ENCODE measurements around the gene NGRN. TPM values are rescaled to one million over a fixed set of nuclear protein-coding genes. Genes with fewer than 3 reads are reported as not detected.

Gene NGRN
- total RNA-seq, 1 donor from 2014 or later: 156 TPM

DNA sequence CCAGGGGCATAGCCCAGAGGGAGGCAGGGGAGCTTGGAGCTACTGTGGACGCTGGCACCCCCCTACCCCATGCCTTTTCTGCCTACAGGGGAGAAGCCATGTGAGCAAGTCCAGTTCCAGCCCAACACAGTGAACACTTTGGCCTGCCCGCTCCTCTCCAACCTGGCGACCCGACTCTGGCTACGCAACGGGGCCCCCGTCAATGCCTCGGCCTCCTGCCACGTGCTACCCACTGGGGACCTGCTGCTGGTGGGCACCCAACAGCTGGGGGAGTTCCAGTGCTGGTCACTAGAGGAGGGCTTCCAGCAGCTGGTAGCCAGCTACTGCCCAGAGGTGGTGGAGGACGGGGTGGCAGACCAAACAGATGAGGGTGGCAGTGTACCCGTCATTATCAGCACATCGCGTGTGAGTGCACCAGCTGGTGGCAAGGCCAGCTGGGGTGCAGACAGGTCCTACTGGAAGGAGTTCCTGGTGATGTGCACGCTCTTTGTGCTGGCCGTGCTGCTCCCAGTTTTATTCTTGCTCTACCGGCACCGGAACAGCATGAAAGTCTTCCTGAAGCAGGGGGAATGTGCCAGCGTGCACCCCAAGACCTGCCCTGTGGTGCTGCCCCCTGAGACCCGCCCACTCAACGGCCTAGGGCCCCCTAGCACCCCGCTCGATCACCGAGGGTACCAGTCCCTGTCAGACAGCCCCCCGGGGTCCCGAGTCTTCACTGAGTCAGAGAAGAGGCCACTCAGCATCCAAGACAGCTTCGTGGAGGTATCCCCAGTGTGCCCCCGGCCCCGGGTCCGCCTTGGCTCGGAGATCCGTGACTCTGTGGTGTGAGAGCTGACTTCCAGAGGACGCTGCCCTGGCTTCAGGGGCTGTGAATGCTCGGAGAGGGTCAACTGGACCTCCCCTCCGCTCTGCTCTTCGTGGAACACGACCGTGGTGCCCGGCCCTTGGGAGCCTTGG, 37.4 kb upstream of the NGRN start:
- Mint-ChIP-seq H3K36me3 (ENCODE audit: unreplicated experiment) (peaks cover 9% of the 10 kb centered on the region), H3K9me3 (ENCODE audit: unreplicated experiment) (peaks cover 8% of the 10 kb centered on the region), H3K4me1 (ENCODE audit: low read depth, unreplicated experiment) (peaks cover 15% of the 10 kb centered on the region), H3K27me3 (ENCODE audit: unreplicated experiment) (peaks cover 6% of the 10 kb centered on the region), H3K4me3 (ENCODE audit: unreplicated experiment) (no peak overlapping the region), H3K27ac (ENCODE audit: unreplicated experiment) (no peak overlapping the region)
- DNase-seq: no peak
- TF ChIP-seq, protein P1, sequence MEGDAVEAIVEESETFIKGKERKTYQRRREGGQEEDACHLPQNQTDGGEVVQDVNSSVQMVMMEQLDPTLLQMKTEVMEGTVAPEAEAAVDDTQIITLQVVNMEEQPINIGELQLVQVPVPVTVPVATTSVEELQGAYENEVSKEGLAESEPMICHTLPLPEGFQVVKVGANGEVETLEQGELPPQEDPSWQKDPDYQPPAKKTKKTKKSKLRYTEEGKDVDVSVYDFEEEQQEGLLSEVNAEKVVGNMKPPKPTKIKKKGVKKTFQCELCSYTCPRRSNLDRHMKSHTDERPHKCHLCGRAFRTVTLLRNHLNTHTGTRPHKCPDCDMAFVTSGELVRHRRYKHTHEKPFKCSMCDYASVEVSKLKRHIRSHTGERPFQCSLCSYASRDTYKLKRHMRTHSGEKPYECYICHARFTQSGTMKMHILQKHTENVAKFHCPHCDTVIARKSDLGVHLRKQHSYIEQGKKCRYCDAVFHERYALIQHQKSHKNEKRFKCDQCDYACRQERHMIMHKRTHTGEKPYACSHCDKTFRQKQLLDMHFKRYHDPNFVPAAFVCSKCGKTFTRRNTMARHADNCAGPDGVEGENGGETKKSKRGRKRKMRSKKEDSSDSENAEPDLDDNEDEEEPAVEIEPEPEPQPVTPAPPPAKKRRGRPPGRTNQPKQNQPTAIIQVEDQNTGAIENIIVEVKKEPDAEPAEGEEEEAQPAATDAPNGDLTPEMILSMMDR (IDR thresholded peaks at IDR 0.05; ENCODE audit: partially characterized antibody, unreplicated experiment): no peak

DNA sequence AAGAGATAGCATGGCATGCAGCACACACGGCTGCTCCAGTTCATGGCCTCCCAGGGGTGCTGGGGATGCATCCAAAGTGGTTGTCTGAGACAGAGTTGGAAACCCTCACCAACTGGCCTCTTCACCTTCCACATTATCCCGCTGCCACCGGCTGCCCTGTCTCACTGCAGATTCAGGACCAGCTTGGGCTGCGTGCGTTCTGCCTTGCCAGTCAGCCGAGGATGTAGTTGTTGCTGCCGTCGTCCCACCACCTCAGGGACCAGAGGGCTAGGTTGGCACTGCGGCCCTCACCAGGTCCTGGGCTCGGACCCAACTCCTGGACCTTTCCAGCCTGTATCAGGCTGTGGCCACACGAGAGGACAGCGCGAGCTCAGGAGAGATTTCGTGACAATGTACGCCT, 36.5 kb upstream of the NGRN start:
- H3K4me1 Mint-ChIP-seq (ENCODE audit: low read depth, unreplicated experiment): peaks cover 11% of the 10 kb centered on the region
- peaks cover 8% of the 10 kb centered on the region for H3K9me3 Mint-ChIP-seq (ENCODE audit: unreplicated experiment)
- TF ChIP-seq, protein P1 (IDR thresholded peaks at IDR 0.05; ENCODE audit: partially characterized antibody, unreplicated experiment): no peak
- no peak overlapping the region for H3K4me3 Mint-ChIP-seq (ENCODE audit: unreplicated experiment)
- peaks cover 6% of the 10 kb centered on the region for H3K27me3 Mint-ChIP-seq (ENCODE audit: unreplicated experiment)
- DNase-seq: no peak
- peaks cover 9% of the 10 kb centered on the region for H3K36me3 Mint-ChIP-seq (ENCODE audit: unreplicated experiment)
- H3K27ac Mint-ChIP-seq (ENCODE audit: unreplicated experiment): no peak overlapping the region

DNA sequence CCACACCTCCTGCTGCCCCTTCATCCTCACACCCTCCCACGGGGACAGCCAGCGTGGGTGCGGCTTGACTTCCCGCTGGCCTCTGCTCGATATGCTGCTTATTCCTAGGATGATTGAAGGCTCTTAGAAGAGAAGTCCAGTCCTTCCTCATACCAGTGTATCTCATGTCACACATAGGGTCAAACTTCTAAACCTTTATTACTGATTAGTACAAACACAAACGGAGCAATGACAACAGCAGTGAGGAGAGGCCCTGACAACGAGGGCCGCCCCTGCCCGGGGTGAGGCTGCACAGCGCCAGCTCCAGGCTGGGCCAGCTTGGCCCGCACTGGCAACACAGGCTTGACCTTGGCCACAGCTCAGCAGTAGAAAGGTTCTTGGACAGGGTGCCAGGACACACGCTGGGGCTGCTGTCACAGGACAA, 35.4 kb upstream of the NGRN start:
- peaks cover 11% of the 10 kb centered on the region for H3K27me3 Mint-ChIP-seq (ENCODE audit: unreplicated experiment)
- H3K9me3 Mint-ChIP-seq (ENCODE audit: unreplicated experiment): peaks cover 10% of the 10 kb centered on the region
- DNase-seq: no peak
- TF ChIP-seq, protein P1 (IDR thresholded peaks at IDR 0.05; ENCODE audit: partially characterized antibody, unreplicated experiment): no peak
- no peak overlapping the region for H3K4me3 Mint-ChIP-seq (ENCODE audit: unreplicated experiment)
- H3K27ac Mint-ChIP-seq (ENCODE audit: unreplicated experiment): no peak overlapping the region
- H3K36me3 Mint-ChIP-seq (ENCODE audit: unreplicated experiment): peaks cover 15% of the 10 kb centered on the region
- peaks cover 6% of the 10 kb centered on the region for H3K4me1 Mint-ChIP-seq (ENCODE audit: low read depth, unreplicated experiment)

DNA sequence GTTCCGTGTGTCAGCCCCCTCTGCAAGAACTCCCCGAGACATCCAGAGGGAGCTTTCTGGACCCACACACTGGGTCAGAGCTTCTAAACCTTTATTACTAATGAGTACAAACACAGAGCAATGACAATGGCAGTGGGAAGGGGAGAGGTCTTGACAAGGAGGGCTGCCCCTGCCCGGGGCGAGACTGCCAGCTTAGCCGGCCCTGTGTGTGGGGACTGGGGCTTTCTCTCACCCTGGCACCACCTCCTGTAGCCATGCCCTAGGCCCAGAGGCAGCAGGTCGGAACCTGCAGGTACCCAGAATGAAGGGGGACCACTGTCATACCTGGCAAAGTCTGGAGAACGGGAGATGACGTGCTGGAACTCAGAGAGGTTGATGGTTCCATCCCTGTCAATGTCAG, 34.9 kb upstream of the NGRN start:
- DNase-seq: no peak
- Mint-ChIP-seq H3K9me3 (ENCODE audit: unreplicated experiment) (peaks cover 10% of the 10 kb centered on the region), H3K27me3 (ENCODE audit: unreplicated experiment) (peaks cover 11% of the 10 kb centered on the region), H3K4me1 (ENCODE audit: low read depth, unreplicated experiment) (peaks cover 6% of the 10 kb centered on the region), H3K36me3 (ENCODE audit: unreplicated experiment) (peaks cover 15% of the 10 kb centered on the region), H3K4me3 (ENCODE audit: unreplicated experiment) (no peak overlapping the region), H3K27ac (ENCODE audit: unreplicated experiment) (no peak overlapping the region)
- TF ChIP-seq, protein P1 (IDR thresholded peaks at IDR 0.05; ENCODE audit: partially characterized antibody, unreplicated experiment): no peak

All from glutamatergic neuron (in vitro differentiated cells).